Measurements from ENCODE around the gene KIF5C.

KIF5C gene

DNA sequence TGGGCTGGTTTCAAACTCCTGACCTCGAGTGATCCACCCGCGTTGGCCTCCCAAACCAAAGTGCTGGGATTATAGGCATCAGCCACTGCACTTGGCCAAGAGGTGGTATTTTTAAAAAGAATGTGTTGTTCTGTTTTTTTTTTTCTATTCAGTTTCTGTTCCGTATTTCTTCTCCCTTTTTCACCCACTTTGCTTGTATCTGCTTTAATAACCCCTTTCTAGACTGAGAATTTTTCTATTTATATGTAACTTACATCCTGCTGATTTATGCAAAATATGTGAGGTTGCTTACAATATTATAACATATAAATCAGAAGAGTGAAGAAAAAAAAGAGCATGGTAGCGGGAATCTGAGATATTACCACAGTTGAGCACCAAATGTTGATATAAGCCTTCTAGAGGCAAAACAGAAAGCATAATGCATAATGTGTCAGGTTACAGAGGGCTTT lies 146.3 kb downstream of the KIF5C start:
- DNase-seq: no peak

DNA sequence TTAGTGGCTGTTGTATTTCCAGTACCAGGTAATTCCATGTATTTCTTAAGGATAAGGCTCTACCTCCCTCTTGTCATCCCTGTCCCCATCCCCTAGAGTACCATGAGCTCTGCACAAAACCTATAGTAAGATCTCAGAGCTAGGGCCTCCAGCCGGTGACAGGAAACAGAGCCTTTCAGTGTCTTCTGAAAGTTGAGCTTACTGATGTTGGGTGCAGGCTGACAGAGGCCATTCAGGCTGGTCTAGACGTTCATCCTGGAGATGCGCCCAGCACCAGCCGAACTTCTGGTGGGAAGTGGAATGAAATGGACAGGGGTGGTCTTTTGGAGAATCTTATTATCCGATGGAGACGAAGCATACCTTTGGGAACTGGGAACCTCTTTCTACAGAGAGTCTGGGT lies 146.7 kb downstream of the KIF5C start:
- DNase-seq: no peak

DNA sequence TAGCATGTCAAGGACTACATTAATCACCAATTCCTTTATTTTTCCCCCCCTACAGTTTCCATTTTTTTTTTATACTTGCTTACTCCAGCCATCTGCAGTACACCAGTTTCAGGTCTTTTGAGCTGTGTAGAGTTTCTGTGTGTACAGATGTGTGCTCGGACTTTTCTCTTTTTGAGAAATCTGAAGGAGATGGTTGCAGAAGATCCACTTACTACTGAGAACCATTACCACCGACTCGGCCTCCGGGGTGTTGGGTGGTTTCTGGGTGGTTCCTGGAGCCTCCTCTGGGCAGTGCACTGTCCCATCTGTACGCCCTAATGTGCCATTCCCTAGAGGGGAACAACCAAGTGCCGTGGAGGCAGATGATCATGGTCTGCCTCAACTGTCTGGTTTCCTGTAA lies 148.1 kb downstream of the KIF5C start:
- no peak for DNase-seq

DNA sequence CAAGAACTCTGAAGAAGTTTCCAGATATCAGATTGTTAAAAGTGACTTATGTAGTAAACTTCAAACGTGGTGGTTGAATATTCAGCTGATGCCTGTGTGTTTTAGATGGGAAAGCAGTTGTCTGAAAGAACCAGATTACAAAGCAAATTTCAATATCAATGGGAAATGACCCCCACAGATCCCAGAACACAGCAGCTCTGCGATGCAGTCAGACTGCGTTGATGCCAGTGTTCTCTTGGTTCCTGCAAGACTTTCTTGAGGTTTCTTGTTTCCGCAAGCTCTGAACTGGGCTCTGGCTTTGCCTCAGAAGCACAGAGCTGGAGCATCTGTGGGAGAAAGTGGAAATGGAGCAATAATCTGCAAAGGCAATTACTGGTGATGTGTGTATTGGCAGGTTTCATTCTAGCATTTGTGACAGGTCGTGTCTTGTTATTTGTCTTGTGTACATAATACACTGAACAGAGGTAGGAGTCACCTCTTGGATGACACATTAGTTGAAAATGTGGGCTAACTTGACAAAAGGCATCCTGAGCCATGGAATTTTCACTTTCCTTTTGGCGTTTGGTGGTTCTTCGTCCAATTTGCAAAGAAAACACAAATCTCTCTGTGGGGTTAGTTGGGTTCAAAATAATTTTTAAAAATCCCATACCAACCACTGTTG lies 152.7 kb downstream of the KIF5C start:
- no peak for DNase-seq

DNA sequence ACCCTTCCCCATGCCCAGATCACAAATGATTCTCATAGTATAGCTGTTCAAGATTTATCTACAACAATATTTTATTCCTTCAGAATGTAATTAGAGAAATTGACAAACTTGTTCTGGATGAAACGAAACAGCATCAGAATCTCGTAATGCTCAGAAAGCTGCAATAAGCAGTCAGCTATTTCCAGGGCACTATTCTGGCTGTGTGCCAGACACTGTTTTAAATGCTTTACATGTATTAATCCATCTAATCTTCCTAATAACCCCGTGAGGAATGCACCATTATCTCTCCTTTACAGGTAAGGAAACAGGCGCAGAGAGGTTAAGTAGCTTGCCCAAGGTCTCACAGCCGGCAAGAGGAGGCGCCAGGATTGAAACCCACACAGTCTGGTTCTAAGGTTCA lies 153.3 kb downstream of the KIF5C start:
- DNase-seq: no peak

DNA sequence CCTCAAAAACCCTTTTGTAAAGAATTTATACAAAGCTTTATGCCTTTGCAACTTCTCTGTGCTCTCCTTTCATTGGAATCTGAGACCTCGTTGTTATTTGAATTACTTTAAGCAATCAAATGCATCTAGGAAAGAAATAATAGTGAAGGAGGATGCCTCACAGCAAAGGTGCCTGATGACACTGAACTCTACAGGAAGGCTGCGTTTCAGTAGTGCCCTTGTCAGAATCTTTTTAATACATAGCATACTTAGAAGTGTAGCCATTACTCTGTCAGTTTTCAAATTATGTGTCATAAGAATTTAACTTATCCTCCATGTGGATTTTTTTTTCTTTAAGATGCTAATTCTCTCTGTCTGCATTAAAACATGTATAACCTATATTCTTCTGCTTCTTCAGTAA lies 153.9 kb downstream of the KIF5C start:
- no peak for DNase-seq

DNA sequence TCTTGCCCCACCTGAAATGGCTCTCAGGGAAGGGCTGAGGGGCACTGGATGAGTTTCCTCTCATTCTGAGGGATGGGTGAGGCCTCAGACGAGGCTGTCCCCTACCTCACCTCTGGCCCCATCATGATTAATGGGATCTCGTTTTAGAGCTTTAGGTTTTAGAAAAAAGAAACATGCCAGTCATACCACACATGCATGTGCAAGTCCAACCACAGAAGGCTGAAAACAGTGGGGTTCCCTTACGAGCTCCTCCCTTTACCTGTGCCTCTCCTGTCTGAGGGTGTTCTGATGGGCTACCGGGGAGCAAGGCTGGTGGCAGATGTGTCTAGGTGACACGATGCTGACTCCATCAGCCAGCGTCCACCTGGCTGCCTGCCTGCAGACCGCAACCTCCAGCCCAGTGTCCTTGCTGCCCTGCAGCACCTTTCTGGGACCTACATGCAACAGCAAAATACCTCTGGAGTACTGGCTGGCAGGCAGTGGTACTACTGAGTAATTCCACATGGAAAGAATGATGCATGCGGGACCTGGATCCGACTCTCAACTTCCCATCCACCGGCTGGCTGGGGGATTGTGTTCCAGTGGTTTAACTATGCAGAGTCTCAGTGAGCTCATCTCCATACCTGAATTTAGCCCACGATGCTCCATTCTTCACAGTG lies 154.4 kb downstream of the KIF5C start:
- DNase-seq: no peak

DNA sequence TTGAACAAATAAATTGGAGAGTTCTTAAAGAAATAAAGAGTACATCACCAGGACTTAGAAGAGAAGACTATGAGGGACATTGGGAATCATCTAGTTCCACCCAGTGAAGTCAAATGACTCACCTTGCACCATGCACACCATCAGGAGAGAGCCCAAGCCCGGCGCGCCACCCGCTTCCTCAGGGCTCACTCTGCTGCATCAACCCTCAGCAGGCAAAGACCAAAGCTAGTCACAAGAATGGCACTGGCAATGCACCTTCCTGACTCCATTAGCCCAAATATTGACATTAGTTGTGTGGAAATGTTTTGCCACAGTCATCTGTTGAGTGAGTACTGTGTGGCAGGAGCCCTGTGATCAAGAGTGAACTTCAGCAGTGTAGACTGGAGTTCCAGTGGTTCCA lies 156.4 kb downstream of the KIF5C start:
- DNase-seq: no peak

DNA sequence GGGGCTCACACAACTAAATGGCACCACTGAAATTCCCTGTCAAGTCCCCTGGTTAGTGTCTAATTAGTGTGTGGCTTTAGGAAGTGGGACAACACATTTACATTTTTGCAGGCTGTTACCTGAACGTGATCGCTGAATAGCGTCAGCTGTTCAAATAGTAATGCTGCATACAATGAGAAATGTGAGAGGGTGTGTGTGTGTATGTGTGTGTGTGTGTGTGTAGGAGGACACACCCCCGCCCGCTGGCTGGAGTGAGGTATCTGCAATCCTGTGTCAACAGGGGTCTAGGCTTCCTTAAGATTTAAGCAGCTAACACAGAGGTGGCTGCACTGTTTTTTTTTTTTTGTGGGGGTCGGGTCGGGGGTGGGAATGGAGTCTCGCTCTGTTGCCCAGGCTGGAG lies 158.7 kb downstream of the KIF5C start:
- peak; percentile 62 for DNase-seq

DNA sequence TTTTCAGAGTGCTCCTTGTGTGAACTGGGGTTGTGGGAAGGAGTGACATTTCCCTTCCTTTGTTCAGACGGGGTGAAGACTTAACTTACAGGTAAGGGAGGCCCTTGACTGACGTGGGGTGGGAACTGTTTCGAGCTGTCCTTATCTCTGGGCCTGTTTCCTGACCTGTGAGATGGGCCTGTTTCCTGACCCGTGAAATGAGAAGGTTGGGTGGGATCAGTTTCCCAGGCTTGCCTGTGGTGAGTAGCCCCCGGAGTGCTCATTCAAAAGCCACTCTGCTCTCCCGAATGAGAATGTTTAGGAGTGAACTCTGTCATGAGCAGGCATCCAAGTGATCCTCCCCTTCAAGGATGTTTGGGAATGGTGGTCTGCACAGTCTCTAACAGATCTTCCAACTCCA lies 159.4 kb downstream of the KIF5C start:
- DNase-seq: no peak

DNA sequence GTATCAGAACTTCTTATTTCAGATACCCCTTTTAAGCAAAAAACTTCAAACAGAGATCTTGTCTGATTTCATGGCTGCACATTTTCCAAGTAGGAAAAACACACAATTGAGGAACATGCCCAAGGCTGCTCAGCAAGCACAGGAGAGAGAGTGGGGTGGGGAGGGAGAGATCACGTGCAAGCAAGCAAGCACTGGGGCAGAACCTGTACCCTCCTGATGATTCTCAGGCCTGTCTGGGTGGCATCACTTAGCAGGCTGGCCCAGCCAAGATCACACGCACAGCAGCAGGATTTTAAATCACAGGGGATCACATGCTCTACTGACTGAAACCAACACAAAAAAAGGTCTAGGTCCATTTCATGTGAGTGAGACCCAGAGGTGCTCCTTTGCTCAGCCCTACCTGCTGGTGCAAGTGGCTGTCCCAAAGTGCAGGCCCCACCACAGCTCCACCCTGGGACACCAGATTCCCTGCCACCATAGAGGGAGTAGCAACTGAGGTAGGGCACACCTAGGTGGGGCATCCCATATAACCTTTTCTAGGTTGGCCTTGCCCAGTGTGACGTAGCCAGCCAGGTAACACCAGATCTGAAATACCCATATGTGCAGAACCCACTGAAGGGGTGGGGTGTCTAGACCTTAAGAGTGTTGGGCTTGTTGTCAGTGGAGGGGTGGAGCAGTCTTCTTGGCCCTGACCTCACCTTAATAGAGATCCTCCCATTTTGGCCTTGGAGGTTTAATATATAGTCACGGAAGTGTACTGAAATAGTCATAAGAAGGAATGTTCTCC lies 161.7 kb downstream of the KIF5C start:
- no peak for DNase-seq

DNA sequence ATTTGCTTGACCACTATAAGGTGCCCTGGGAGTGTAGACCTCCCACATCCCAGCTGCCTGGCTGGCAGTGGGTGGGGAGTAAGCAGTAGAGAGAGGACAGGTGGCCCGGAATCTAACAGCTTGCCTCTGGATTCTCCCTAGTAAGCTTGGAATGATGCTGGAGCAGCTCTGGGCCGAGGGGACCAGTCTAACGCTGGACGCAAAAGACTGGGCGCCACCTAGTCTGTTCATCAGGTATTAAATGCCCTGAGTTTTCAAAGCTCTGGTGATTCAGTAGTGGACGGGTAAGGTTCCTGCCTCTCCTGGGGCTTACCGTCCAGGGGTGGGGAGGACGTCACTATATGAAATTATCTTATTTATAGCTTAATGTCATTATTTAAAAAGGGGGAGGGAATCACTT lies 162.8 kb downstream of the KIF5C start:
- DNase-seq: peak; percentile 50

DNA sequence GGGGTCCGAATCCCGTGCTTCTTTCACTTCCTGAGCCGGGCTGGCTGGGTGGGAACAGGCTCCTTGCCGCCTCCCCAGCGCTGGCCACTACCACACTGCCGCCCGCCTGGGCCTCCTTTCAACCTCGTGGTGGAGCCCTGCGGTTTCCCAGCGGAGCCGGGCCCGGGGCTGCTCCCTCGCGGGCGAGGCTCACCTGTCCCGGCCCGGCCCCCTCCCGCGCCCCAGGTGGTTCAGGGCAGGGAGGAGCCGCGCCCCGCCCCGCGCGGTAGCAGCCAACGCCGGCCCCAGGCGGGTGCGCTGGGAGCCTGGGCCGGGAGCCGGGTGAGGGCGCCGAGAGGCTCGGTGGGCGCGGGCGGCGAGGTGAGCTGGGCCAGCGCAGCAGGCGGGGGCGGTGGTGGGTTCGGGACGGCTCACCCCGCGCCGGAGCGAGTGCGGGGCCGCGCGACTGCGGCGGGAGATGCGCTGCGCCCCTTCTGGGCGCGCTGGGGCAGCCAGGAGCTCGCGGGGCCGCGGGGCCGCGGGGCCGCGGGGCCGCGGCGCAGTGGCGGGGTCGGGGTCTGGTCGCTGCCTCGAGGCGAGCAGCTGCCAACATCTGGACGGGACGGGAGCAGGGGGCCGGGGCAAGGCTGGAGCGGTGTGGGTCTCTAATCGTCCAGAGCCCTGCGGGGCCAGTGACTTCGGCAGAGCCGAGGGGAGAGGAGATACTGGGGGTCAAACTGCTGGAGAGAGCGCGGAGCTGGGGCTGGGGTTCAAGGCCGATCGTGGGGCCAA lies 163.6 kb downstream of the KIF5C start, which contains the start of gene LYPD6B:
Gene LYPD6B (plus strand): TSS at position 258 of the 771 bp plus-strand sequence. CDS start 92,250 bp downstream, outside the sequence.
- DNase-seq: peak; percentile 46

DNA sequence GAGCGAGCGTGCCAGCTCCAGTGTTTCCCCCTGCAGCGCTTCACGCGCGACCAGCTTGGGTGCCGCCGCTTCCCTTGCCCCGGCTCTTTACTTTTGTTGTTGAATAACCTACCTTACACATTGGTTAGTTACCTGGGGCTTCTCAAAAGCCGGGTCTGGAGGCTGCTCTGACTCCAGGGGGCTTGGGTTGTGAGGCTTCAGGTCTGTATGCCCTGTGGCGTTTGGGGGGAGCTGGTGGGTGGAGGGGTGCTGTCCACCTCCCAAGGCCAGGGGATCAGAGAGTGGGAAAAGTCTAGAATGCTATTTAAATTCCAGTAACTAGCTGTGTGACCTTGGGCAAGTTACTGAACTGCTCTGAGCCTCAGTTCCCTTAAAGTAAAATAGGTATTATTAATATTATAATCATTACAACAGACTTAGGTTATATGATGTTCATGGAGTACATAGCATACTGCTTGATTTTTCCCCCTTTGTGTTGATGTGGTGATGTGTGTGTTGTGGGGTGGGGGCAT lies 164.2 kb downstream of the KIF5C start:
- DNase-seq: no peak

DNA sequence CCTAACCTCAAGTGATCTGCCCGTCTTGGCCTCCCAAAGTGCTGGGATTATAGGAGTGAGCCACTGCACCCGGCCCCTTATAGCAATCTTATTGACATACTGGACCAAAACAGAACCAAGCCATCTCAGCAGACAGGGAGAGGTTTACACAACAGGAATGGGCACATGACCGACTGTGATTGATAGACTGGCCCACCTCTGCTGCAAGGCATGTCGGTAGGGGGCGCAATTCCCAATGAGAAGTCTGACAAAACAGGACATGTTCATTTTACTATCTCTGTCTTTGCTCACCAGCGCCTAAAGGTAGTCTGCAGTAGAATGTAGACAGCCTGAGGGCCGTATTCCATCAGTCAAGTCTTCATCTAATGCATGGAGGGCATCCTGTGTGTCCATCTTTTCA lies 165.4 kb downstream of the KIF5C start:
- DNase-seq: no peak

DNA sequence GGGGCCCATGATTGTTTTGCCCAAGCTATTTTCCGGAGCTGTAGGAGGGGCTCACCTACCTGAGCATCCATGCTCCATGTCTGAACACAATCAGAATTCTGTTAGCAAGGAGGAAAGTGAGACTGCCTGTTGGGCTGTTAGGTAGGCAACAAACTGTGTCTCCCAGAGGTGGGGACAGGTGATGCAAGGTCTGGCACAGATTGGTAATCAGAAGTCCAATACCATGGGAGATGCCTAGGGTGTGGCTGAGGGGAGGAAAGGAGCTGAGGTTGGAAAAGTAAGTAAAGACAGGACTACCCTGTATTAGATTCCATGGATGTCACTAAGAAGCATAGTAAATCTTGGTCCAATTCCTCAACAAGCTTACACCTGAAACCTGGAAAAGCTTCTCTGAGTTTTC lies 166.5 kb downstream of the KIF5C start:
- DNase-seq: no peak

DNA sequence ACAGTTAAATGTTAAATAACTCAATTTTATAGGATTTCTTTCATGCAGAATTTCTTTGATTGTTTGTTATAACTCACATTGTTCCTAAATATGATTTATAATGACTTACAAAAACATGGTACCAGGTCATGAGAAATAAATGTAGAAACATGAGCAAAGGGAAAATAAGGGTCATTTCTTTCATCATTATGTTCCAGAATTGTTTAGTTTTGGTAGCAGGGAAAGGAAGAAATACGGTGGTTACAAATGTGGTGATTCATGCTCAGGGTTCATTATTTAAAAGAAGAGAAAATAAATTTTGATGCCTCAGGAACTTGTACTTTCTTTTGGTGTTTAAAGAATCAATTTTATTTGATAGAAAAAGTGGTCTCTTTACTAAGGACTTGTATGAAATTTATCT lies 167.9 kb downstream of the KIF5C start:
- DNase-seq: no peak

DNA sequence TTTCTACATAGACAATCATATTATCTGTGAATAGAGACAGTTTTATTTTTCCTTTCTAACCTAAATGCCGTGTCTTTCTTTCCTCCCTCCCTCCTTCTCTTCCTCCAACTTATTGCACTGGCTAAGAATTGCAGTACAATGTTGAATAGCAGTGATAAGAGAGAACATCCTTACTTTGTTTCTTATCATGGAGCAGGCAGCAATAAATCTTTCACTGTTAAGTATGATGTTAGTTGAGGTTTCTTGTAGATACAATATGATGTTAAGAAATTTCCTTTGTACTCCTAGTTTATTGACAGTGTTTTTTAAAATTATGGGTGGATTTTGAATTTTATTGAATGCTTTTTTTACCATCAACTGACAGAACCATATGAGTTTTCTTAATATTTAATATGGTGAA lies 169.5 kb downstream of the KIF5C start:
- no peak for DNase-seq

DNA sequence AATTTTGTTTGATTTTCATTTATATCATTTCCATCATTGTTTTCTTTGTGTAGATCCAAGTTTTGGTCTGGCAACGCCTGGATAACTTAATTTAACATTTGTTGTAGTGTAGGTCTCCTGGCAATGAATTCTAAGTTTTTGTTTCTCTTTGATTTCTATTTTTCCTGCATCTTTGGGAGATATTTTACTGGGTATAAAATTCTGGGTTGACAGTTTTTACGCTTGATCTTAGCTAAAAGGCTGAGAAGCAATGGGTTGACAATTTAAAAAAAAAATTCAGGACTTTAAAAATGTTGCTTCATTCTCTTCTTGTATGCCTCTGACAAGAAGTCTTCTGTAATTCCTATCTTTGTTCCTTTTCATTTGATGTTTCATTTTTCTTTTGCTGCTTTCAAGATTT lies 172.1 kb downstream of the KIF5C start:
- DNase-seq: no peak

DNA sequence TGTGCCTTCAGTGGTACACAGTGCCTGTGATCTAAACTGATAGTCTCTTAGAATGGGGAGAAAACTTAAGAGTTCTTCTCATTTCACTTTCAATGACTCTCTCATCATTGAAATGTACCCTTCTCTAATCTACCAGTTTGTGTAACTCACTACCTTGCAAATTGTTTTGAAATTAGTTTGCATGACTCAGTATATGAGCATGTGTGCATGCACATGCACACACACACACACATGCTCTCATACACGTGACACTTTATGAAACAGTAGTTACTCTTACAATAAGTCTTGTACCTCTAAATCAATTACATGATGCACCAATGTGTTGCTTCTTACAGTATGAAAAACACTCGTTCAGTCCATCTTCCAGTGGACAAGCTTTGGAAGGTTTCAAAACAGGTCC lies 174.1 kb downstream of the KIF5C start:
- DNase-seq: no peak

DNA sequence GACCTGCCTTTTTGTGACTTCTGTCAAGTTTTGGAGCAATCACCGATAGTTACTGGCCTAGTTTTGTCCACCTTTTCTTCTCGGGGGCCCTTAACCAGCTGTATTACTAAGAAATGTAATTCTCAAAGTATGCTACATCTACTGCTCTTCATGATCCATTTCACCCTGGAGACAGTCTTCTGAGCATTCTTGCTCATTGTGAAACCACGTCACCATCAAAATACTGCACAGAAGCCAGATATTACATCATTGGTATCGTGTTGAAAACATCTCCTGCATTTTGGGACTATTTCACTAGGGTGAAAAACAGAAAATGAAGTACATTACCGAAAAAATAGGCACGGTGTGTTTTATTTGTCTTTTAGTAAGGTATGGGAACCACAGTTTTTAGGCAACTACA lies 175.2 kb downstream of the KIF5C start:
- DNase-seq: no peak

DNA sequence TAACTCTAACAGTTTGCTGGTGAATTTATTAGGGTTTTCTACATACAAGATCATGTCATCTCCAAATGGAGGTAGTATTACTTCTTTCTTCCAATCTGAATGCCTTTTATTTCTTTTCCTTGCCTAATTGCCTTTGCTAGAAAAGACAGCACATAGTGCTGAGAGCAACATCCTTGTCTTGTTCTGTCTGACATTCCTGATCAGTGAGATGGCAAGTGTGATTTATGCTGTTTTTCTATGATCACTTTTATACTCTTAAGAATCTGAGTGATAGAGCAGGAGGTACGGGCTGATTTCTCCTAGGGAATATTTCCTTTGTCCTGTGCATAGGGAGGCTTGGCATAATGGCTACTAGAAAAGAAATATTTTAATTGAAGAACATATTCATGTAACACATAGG lies 180.7 kb downstream of the KIF5C start:
- no peak for DNase-seq

Measured in NCI-H510A treated with DMSO at 0.1 percent for 48 hours (cell line).